Measurements from ENCODE around the gene PARK7.
A peak's percentile ranks its signal among the peaks of the same experiment; 100 is the strongest.

PARK7 gene

DNA sequence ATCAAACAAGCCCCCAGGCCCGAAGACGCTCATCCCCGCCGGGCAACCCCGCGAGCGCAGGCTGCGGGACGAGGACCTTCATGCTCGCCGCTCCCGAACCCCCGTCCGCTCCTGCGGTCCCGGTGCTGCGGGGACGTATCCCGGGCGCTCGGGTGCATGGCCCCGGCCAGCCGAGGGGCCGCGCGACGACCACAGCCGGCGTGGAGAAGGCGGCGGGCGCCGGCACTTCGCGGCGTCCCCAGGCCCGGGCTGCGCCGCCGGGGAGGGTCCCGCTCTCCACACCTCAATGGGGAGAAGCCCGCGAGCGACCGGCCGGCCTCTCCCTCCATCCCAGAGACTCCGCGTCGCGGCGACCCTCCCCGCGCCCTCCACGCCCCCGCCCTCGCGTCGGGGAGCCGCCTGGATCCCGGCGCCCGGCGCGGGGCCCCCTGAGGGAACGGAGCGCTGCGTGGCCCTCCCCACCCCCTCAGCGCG is 64.2 kb downstream of the PARK7 start:
- no peak for DNase-seq

DNA sequence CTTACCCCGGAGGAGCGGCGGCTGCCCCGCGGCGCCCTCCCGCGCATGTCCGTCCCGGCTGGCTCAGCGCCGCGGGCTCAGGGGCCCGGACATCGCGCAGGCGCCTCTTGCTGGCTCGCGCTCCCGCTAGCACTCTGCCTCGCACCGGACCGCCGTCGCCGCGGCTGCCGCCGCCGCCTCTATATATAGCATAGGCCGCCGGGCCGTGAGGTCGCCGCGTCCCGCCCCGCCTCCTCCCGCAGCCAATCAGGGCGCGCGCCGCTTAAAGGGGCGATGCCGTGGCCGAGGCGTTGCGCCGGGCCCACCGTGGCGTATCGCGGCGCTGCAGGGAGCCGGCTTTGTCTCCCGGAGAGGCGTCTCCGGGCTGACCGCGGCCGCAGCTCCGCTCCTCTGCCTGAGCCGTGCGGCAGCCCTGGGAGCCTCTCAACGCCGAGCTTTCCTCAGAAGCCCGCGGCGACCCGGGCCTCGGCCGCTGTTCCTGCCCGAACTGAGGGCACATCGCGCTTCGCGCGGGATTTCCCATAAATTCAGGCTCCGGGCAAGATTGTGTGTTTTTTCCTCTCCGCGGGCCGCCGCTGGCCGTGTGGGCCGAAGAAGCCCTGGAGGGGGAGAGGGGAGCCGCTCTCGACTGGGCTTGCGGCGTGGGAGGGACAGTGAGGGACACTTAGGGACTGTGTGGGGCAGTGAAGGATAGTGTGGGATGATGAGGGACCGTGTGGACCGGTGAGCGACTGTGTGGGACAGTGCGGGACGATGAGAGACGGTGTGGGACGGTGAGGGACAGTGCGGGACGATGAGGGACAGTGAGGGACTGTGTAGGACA is 64.9 kb downstream of the PARK7 start, which contains the start of gene ERRFI1:
ERRFI1 (minus strand) TSS at position 157 of the 823 bp plus-strand sequence. CDS start 10,690 bp downstream, outside the sequence.
- peak; percentile 80 for DNase-seq

DNA sequence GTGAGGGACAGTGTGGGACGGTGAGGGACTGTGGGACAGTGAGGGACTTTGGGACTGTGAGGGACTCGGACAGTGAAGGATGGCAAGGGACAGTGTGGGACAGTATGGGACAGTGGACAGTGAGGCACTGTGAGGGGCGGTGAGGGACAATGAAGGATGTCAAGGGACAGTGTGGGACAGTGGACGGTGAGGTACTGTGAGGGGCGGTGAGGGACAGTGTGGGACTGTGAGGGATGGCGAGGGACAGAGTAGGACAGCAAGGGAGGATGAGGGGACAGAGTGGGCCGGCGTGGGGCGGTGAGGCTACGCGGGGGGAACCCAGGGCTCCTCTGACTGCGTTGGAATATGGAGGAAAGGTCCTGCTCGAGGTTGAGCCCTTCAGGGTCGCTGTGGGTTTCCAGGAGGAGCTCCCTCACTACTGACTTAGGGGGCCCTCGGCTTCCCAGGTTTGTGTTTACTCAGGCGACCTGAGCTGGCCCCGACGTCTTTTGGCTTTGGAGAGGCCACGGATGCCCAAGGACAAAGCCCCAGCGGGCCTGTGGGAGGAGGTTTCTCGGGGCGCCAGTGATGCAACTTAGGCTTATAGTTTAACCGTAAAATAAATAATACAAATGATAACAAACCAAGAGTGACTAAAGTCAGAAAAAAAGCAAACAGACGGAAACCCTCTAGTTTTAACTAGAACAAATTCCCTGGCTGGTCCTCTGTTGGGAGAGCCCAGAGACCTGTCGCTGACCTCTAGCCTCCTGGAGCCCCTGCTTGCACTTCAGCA is 65.7 kb downstream of the PARK7 start:
- peak; percentile 85 for DNase-seq

DNA sequence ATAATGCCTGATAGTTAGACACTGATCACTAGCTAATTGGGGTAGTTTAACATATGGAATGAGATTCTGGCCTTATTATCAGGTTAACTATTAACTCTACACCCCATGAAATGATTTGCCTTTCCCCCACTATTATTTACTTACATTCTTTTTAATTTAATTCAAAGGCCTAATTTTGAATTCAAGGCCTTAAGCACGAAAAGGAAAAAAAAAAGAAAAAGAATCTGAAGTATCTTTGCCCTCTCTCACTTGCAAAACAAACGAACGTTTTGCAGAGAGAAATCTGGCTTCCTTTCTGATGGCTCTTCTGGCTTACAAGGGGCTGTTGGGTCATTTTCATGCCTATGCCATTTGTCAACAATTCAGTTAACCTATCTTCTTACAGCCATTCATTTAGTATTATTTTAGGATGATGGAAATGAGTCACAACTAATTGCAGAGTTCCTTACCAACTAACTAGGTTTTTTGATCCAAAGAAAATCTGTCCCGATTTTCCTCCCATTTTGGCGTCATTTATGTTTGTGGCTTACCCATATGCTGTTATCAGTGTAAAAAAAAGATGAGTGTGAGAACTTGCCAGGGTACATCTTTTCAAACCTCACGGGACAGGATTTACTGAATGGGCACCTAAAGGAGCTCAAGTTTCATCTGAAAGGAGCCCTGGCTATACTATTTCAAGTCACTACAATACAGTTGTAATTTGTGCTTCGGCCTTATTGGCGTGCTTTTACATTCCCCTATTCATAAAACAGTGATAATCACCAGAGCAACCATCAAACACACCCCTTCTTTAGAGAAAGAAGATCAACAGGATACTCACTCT is 66.4 kb downstream of the PARK7 start:
- peak; percentile 51 for DNase-seq

DNA sequence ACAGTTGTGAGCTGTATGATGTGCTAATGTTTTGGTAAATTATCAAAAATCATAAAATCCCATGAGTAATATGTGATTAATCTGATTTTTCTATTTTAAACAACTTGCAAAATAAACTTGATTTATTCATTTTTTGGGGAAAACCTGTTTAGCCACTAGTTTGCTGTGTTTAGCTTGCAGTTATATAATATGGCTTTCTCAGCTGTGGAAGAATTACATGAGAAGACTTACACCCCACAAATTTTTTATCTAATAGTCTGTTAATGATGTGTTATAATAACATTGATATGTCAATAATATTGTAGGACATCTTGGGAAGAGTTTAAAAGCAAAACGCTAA is 67.0 kb downstream of the PARK7 start:
- no peak for DNase-seq

DNA sequence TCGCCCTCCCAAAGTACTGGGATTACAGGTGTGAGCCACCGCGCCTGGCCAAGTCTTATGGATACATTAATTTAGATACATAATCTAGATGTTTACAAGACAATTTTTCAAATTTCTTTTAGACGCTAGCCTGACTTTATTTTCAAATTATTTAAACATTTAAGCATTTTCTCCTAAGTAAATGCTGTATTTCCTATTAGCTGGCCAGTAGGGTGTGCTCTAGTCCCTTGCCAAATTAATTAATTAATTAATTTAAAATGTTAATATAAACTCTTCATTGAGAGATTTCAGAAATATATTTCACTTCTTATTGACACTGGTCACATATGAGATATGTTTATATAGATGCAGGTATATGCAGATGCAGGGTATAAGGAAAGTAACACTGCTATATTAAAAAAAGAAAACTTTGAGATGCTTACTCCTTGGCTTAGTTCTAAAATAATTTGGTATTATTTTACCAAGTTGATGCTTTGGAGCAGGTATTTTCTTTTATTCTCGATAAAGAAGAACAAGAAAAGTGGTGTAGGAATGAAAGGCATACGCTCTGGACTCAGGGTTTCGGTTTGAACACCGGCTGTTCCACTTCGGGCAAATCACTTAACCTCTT is 69.8 kb downstream of the PARK7 start:
- peak; percentile 51 for DNase-seq

DNA sequence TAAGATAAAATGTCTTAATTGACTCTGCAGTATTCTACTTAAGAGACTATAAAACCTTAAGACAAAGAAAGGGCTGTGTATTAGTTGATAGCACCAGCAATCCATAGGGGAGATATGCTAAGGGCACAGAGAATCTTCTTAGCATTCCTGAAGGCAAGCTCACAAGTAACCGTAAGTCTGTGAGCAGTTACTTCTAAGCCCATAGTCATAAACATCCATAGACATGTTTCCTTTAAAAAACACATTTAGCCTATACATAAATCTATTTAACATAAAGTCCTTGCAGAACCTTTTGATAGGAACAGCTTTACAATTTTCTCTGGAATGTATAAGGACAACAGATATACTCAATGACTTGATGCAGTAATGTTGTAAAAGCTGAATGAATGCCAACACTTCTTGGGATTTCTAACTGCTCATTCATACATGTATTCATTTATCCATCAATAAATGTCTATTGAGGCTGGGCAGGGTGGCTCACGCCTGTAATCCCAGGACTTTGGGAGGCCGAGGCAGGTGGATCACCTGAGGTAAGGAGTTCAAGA is 70.9 kb downstream of the PARK7 start:
- DNase-seq = no peak

DNA sequence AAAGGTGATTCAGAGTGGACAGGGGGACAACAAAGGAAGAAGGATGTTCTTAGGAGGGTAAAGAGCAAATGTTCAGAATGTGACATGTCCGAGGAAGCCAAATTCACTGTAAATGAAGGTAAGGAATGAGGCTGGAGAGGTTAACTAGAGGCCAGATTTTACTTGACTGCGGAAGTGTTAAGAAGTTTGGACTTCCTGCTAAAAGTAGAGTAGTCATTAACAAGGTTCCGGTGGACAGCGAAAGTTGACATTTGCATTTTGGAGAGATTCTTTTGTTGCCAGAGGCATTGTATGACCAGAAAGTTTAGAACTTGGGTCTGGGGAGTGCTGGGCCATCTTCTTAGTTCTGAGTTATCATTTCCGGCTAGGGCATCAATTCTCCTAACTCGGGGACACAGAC is 71.8 kb downstream of the PARK7 start:
- no peak for DNase-seq

Data from kidney glomerular epithelial cell (primary cell).